ENCODE results near the gene CYP24A1. TPM values are rescaled to one million over a fixed set of nuclear protein-coding genes. Genes with fewer than 3 reads are reported as not detected.

Gene CYP24A1
- total RNA-seq, 4 donors from 2014 or later, result not detected

DNA sequence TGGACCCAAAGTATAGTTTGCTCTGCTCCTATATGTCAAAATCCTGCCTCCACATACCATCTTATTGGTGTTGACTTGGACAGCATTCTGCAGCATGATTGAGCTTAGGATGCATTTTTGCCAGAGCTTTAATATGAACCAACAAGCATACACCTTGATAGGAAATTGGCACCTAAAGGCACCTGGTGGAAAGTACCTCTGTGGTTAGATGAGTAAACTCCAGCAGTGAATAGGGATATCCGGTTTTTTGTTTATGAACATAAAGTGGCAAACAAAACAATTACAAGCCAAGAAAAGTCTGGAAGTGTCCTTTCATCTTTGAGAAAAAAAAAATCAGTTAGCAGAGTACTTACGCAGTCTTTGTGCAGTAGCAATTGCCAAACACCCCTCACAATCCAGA, 6.2 kb upstream of the CYP24A1 start:
- Histone ChIP-seq H3K9me3 (no peaks in the 10 kb centered on the region), H3K4me3 (no peak overlapping the region), H3K27ac (no peak overlapping the region), H3K36me3 (no peaks in the 10 kb centered on the region), H3K27me3 (peaks cover 30% of the 10 kb centered on the region), H3K4me1 (peaks cover 0 to under 1% (median 0%) of the 10 kb centered on the region in 4 donors)
- WGBS, 2 donors (ENCODE audit: low coverage in 1 of 2), result 19 to 33% methylated on average over 2 of the region's 2 CpGs
- no peak for DNase-seq
- TF ChIP-seq POLR2AphosphoS5 (IDR thresholded peaks at IDR 0.05), result no peak
- no peak for TF ChIP-seq CTCF (IDR thresholded peaks at IDR 0.05)
- no peak for TF ChIP-seq POLR2A (IDR thresholded peaks at IDR 0.05)
- no peak for TF ChIP-seq EP300 (IDR thresholded peaks at IDR 0.05; ENCODE audit: low read depth)
- in situ Hi-C loops (cut with MboI; ENCODE audit: low pct_ligation_motif_present in 1 of 4, low pct_unique_long_range_greater_than_20kb in 1 of 4, low sequenced_read_pairs in 3 of 4), result no loop called here
- intact Hi-C loops (cut with DNase I; ENCODE audit: low total_unique reads), result no loop called here

- 56 to 57% methylated on average over 2 of the region's 2 CpGs for WGBS, 2 donors (ENCODE audit: low coverage in 1 of 2)
- Histone ChIP-seq H3K4me1 (peaks cover 0 to 18% (median 10%) of the 10 kb centered on the region in 4 donors), H3K27ac (no peak overlapping the region), H3K4me3 (no peak overlapping the region), H3K36me3 (no peaks in the 10 kb centered on the region), H3K9me3 (no peaks in the 10 kb centered on the region), H3K27me3 (peaks cover 38% of the 10 kb centered on the region)
- in situ Hi-C loops (cut with MboI; ENCODE audit: low pct_ligation_motif_present in 1 of 4, low pct_unique_long_range_greater_than_20kb in 1 of 4, low sequenced_read_pairs in 3 of 4), result no loop called here
- TF ChIP-seq POLR2A (IDR thresholded peaks at IDR 0.05), result no peak
- no peak for TF ChIP-seq EP300 (IDR thresholded peaks at IDR 0.05; ENCODE audit: low read depth)
- TF ChIP-seq POLR2AphosphoS5 (IDR thresholded peaks at IDR 0.05), result no peak
- no peak for TF ChIP-seq CTCF (IDR thresholded peaks at IDR 0.05)
- no peak for DNase-seq
- intact Hi-C loops (cut with DNase I; ENCODE audit: low total_unique reads), result no loop called here
These were observed 4.5 kb upstream of the CYP24A1 start for GRCh38 chr20:54178256-54178655.

GRCh38 chr20:54177378-54177777, 3.6 kb upstream of the CYP24A1 start:
- in situ Hi-C loops (cut with MboI; ENCODE audit: low pct_ligation_motif_present in 1 of 4, low pct_unique_long_range_greater_than_20kb in 1 of 4, low sequenced_read_pairs in 3 of 4), result no loop called here
- no peaks in the 10 kb centered on the region for H3K9me3 ChIP-seq
- no peak overlapping the region for H3K4me3 ChIP-seq
- intact Hi-C loops (cut with DNase I; ENCODE audit: low total_unique reads), result no loop called here
- peaks cover 5 to 26% (median 17%) of the 10 kb centered on the region in 4 donors for H3K4me1 ChIP-seq
- 50 to 85% methylated on average over 2 to 6 of the region's 6 CpGs for WGBS, 2 donors (ENCODE audit: low coverage in 1 of 2)
- no peak for TF ChIP-seq POLR2AphosphoS5 (IDR thresholded peaks at IDR 0.05)
- no peak for TF ChIP-seq POLR2A (IDR thresholded peaks at IDR 0.05)
- TF ChIP-seq EP300 (IDR thresholded peaks at IDR 0.05; ENCODE audit: low read depth), result no peak
- no peak for TF ChIP-seq CTCF (IDR thresholded peaks at IDR 0.05)
- DNase-seq, result no peak
- no peak overlapping the region for H3K27ac ChIP-seq
- no peaks in the 10 kb centered on the region for H3K36me3 ChIP-seq
- H3K27me3 ChIP-seq, result peaks cover 47% of the 10 kb centered on the region

DNA sequence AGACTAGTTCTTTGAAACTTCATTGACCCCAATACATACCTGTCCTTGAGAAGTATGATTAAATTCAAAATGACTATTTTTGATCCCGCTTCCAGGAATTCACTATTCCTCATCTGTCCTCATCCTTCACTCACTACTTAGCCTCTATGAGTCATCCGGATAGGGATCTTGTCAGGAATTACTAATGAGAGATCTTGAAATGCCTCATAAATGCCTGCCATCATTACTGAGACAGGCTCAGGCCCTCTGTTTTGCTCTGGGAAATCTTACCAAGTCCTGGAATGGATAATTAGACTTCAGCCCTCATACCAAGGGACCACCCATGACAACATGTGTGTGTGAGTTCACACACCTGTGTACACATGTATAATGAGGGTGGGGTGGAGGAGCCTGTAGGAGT, 2.8 kb upstream of the CYP24A1 start:
- in situ Hi-C loops (cut with MboI; ENCODE audit: low pct_ligation_motif_present in 1 of 4, low pct_unique_long_range_greater_than_20kb in 1 of 4, low sequenced_read_pairs in 3 of 4), result no loop called here
- peaks cover 55% of the 10 kb centered on the region for H3K27me3 ChIP-seq

More for the DNA sequence above, 2.8 kb upstream of the CYP24A1 start:
- no peak overlapping the region for H3K27ac ChIP-seq
- H3K36me3 ChIP-seq, result no peaks in the 10 kb centered on the region
- intact Hi-C loops (cut with DNase I; ENCODE audit: low total_unique reads), result no loop called here
- no peaks in the 10 kb centered on the region for H3K9me3 ChIP-seq
- H3K4me1 ChIP-seq, result peaks cover 5 to 26% (median 17%) of the 10 kb centered on the region in 4 donors
- H3K4me3 ChIP-seq, result no peak overlapping the region
- DNase-seq, result no peak
- TF ChIP-seq EP300 (IDR thresholded peaks at IDR 0.05; ENCODE audit: low read depth) (no peak), POLR2AphosphoS5 (IDR thresholded peaks at IDR 0.05) (no peak), CTCF (IDR thresholded peaks at IDR 0.05) (no peak), POLR2A (IDR thresholded peaks at IDR 0.05) (no peak)
- WGBS, 2 donors (ENCODE audit: low coverage in 1 of 2), result 66 to 90% methylated on average over 2 of the region's 2 CpGs
